IMR-90 (cell line): ENCODE results near the gene FNIP2. TPM values are rescaled to one million over a fixed set of nuclear protein-coding genes. Genes with fewer than 3 reads are reported as not detected.

ENCODE experiments used
- ATAC-seq: fragments of 200-7000 bp; cut with Tn5 transposase; 2 replicates; pipeline ENCODE4 v1.9.1; 2020; ENCODE audit warnings: low read depth, mild to moderate bottlenecking, moderate library complexity
- BruUV-seq: library from RNA; stranded (reverse); fragments of 400-500 nt; replicated peaks from 2 replicates; lab custom pipeline; 2021; lab: Mats Ljungman, UMichigan
- CTCF ChIA-PET: fragments of 300-600 bp; formaldehyde crosslinking; extraction: SDS; loops from one replicate; lab custom pipeline; 2021; ENCODE audit warnings: antibody characterized with exemption; lab: Yijun Ruan, JAX
- POLR2A ChIA-PET: fragments of 300-600 bp; sonication (Branson Sonifier 250); formaldehyde crosslinking; loops from one replicate; lab custom pipeline; 2022; ENCODE audit warnings: antibody characterized with exemption; ENCODE audit not compliant: unreplicated experiment; lab: Charles Lee
- DNase-seq: peaks from one replicate; pipeline ENCODE4 v3.0.0; 2013
- H2AFZ ChIP-seq: replicated peaks from 2 replicates; pipeline ENCODE3; 2013; ENCODE audit warnings: low read length, mild to moderate bottlenecking; ENCODE audit not compliant: poor library complexity
- H2AK5ac ChIP-seq: 2 replicates; pipeline ENCODE4 v1.6.1; 2013; ENCODE audit warnings: low read depth, low read length, inconsistent platforms
- H2AK9ac ChIP-seq: replicated peaks from 2 replicates; pipeline ENCODE3; 2013; ENCODE audit warnings: mild to moderate bottlenecking, low read depth, low read length, moderate library complexity; ENCODE audit not compliant: poor library complexity
- H2BK120ac ChIP-seq: 2 replicates; pipeline ENCODE4 v1.6.1; 2013; ENCODE audit warnings: low read depth, low read length, inconsistent platforms
- H2BK15ac ChIP-seq: 3 replicates; pipeline ENCODE4 v1.6.1; 2013; ENCODE audit warnings: low read depth, low read length, inconsistent platforms
- H2BK20ac ChIP-seq: 2 replicates; pipeline ENCODE4 v1.6.1; 2013; ENCODE audit warnings: low read depth, mild to moderate bottlenecking, inconsistent platforms, low read length, moderate library complexity
- H2BK5ac ChIP-seq: 2 replicates; pipeline ENCODE4 v1.6.1; 2013; ENCODE audit warnings: mild to moderate bottlenecking, low read depth, low read length, inconsistent platforms; ENCODE audit not compliant: poor library complexity, severe bottlenecking
- H3K14ac ChIP-seq: replicated peaks from 2 replicates; pipeline ENCODE4 v1.6.1; 2013; ENCODE audit warnings: low read depth, low read length, inconsistent platforms
- H3K18ac ChIP-seq: 2 replicates; pipeline ENCODE4 v1.6.1; 2013; ENCODE audit warnings: low read depth, low read length, control low read depth
- H3K23ac ChIP-seq: 2 replicates; pipeline ENCODE4 v1.6.1; 2013; ENCODE audit warnings: low read depth, low read length, inconsistent platforms
- H3K27ac ChIP-seq: 2 replicates; pipeline ENCODE4 v1.5.1; 2013; ENCODE audit warnings: mild to moderate bottlenecking, control low read depth, low read length; ENCODE audit not compliant: insufficient read depth
- H3K27me3 ChIP-seq: 2 replicates; pipeline ENCODE4 v1.6.1; 2013; ENCODE audit warnings: low read length; ENCODE audit not compliant: control insufficient read depth, insufficient read depth
- H3K36me3 ChIP-seq: 2 replicates; pipeline ENCODE4 v1.6.1; 2013; ENCODE audit warnings: low read length, mixed read lengths; ENCODE audit not compliant: control insufficient read depth, insufficient read depth
- H3K4ac ChIP-seq: 2 replicates; pipeline ENCODE4 v1.6.1; 2013; ENCODE audit warnings: low read depth, low read length, inconsistent platforms
- H3K4me1 ChIP-seq: 2 replicates; pipeline ENCODE4 v1.6.1; 2013; ENCODE audit warnings: low read length, mixed read lengths; ENCODE audit not compliant: control insufficient read depth, insufficient read depth
- H3K4me2 ChIP-seq: 2 replicates; pipeline ENCODE4 v1.6.1; 2013; ENCODE audit warnings: low read depth, mild to moderate bottlenecking, control low read depth, low read length, moderate library complexity
- H3K4me3 ChIP-seq: 2 replicates; pipeline ENCODE4 v1.5.1; 2013; ENCODE audit warnings: low read depth, mild to moderate bottlenecking, control low read depth, low read length, moderate library complexity; ENCODE audit not compliant: insufficient read depth
- H3K56ac ChIP-seq: 2 replicates; pipeline ENCODE4 v1.6.1; 2013; ENCODE audit warnings: low read length, inconsistent platforms; ENCODE audit not compliant: insufficient read depth; ENCODE audit errors: extremely low read depth
- H3K79me1 ChIP-seq, 2 experiments: 2 replicates each; pipeline ENCODE4 v1.6.1; 2013; ENCODE audit warnings: low read length in 2 of 2, inconsistent platforms in 1 of 2, low read depth in 1 of 2
- H3K9ac ChIP-seq: 2 replicates; pipeline ENCODE4 v1.6.1; 2013; ENCODE audit warnings: low read depth, low read length, control low read depth
- H3K9me1 ChIP-seq: 2 replicates; pipeline ENCODE4 v1.6.1; 2013; ENCODE audit warnings: low read length, inconsistent platforms; ENCODE audit not compliant: insufficient read depth
- H3K9me3 ChIP-seq: 2 replicates; pipeline ENCODE4 v1.6.1; 2013; ENCODE audit warnings: low read length; ENCODE audit not compliant: control insufficient read depth, insufficient read depth
- H4K20me1 ChIP-seq: 2 replicates; pipeline ENCODE4 v1.6.1; 2013; ENCODE audit warnings: low read length, inconsistent platforms; ENCODE audit not compliant: insufficient read depth
- H4K5ac ChIP-seq: 2 replicates; pipeline ENCODE4 v1.6.1; 2013; ENCODE audit warnings: mild to moderate bottlenecking, low read depth, low read length, control low read depth
- H4K8ac ChIP-seq, 2 experiments: 2 replicates each; pipeline ENCODE4 v1.6.1; 2013; ENCODE audit warnings: low read depth in 2 of 2, low read length in 2 of 2, control low read depth in 1 of 2, inconsistent platforms in 1 of 2
- H4K91ac ChIP-seq: 2 replicates; pipeline ENCODE4 v1.6.1; 2013; ENCODE audit warnings: low read depth, low read length, inconsistent platforms; ENCODE audit not compliant: insufficient read depth
- BHLHE40 ChIP-seq: fragments of 150-350 bp; IDR thresholded peaks from 2 replicates; pipeline ENCODE4 v1.6.1; 2016; ENCODE audit warnings: mild to moderate bottlenecking, low read depth, low read length
- CEBPB ChIP-seq: IDR thresholded peaks from 2 replicates; pipeline ENCODE4 v1.6.1; 2012; ENCODE audit warnings: low read depth, low read length, improper control_type of control experiment
- CHD1 ChIP-seq: IDR thresholded peaks from 2 replicates; pipeline ENCODE4 v1.6.1; 2012; ENCODE audit warnings: low read depth, low read length, improper control_type of control experiment
- ELK1 ChIP-seq: fragments of 150-350 bp; IDR thresholded peaks from 2 replicates; pipeline ENCODE4 v1.6.1; 2016; ENCODE audit warnings: low read depth, mild to moderate bottlenecking, low read length, moderate library complexity, borderline replicate concordance
- FOS ChIP-seq: fragments of 150-350 bp; IDR thresholded peaks from 2 replicates; pipeline ENCODE4 v1.6.1; 2016; ENCODE audit warnings: low read depth, low read length
- MAZ ChIP-seq: IDR thresholded peaks from 2 replicates; pipeline ENCODE4 v1.6.1; 2012; ENCODE audit warnings: low read depth, mild to moderate bottlenecking, low read length, improper control_type of control experiment, moderate library complexity, borderline replicate concordance
- MXI1 ChIP-seq: IDR thresholded peaks from 2 replicates; pipeline ENCODE4 v1.6.1; 2012; ENCODE audit warnings: low read depth, mild to moderate bottlenecking, low read length, moderate library complexity, borderline replicate concordance
- NFE2L2 ChIP-seq: fragments of 150-350 bp; IDR thresholded peaks from 2 replicates; pipeline ENCODE4 v1.6.1; 2016; ENCODE audit warnings: low read depth, mild to moderate bottlenecking, low read length
- POLR2A ChIP-seq: IDR thresholded peaks from 2 replicates; pipeline ENCODE4 v1.6.1; 2012; ENCODE audit warnings: mild to moderate bottlenecking, low read depth, low read length
- RAD21 ChIP-seq: IDR thresholded peaks from 2 replicates; pipeline ENCODE4 v1.6.1; 2012; ENCODE audit warnings: low read length, improper control_type of control experiment
- RFX5 ChIP-seq: IDR thresholded peaks from 2 replicates; pipeline ENCODE4 v1.8.0; 2012; ENCODE audit warnings: low read depth, mild to moderate bottlenecking, low read length, moderate library complexity
- SMC3 ChIP-seq: fragments of 150-350 bp; IDR thresholded peaks from 2 replicates; pipeline ENCODE4 v1.6.1; 2016; ENCODE audit warnings: low read depth, mild to moderate bottlenecking, antibody characterized with exemption, low read length, moderate library complexity
- USF2 ChIP-seq: fragments of 150-350 bp; IDR thresholded peaks from 2 replicates; pipeline ENCODE4 v1.6.1; 2017; ENCODE audit warnings: mild to moderate bottlenecking, antibody characterized with exemption, low read length, low read depth
- WGBS, 2 experiments: methylation state at CpG; one replicate each; pipeline versions ENCODE4 v1.1.5 to v1.1.7; 2013; ENCODE audit warnings: missing lambda C conversion rate in 2 of 2; ENCODE audit not compliant: insufficient read length in 1 of 2; ENCODE audit errors: extremely low coverage in 2 of 2; 5-methylcytosine and 5-hydroxymethylcytosine counted together
- dilution Hi-C: fragments of 300-500 bp; cut with HindIII; formaldehyde crosslinking; loops from one replicate; pipeline ENCODE4 v1.14.3; 2018; ENCODE audit warnings: low sequenced_read_pairs; ENCODE audit not compliant: unreplicated experiment
- in situ Hi-C: fragments of 300-500 bp; cut with MboI; formaldehyde crosslinking; loops from 3 replicates; pipeline ENCODE4 v1.14.3; 2019; ENCODE audit warnings: low sequenced_read_pairs, inconsistent platforms, mixed read lengths
- intact Hi-C: fragments of 100-400 bp; cut with micrococcal nuclease; formaldehyde crosslinking; loops from 2 replicates; pipeline ENCODE4 v1.10.0; 2022
- polyA plus RNA-seq, 3 experiments: library from polyadenylated mRNA; depleted of rRNA; stranded (reverse); fragments of >200 nt; gene quantifications; 2 replicates each; pipeline ENCODE4 v1.2.3, GENCODE V29; 2012; ENCODE audit warnings: low replicate concordance in 1 of 3
- total RNA-seq: library from RNA; depleted of rRNA; stranded (reverse); fragments of >200 nt; gene quantifications from 2 replicates; pipeline ENCODE4 v1.2.3, GENCODE V29; 2012

The FNIP2 gene
- total and polyA plus RNA-seq, 2 of the 4 experiments (the other 2 are of a cell fraction): 4.7 to 24.6 TPM

- Histone ChIP-seq H4K91ac (no peak overlapping the region), H2BK15ac (no peak overlapping the region), H3K4me3 (no peak overlapping the region), H3K14ac (peak overlapping the region; percentile 50; the same call in 1 of the 2 replicates), H2AFZ (no peak overlapping the region), H3K9me1 (peaks cover 17% of the 10 kb centered on the region), H2BK20ac (0 out of 2 replicates have a peak overlapping the region, but pooled peaks have one; percentile 9), H3K79me1 (peaks cover 16 to 52% of the 10 kb centered on the region in 2 experiments; a peak in 3 of 4 replicates), H3K27me3 (no peaks in the 10 kb centered on the region), H2BK120ac (no peak overlapping the region), H4K5ac (no peak overlapping the region), H3K4ac (no peak overlapping the region; the same call in 1 of the 2 replicates), H2AK9ac (no peak overlapping the region), H3K23ac (peak overlapping the region; percentile 81; the same call in 1 of the 2 replicates), H3K4me1 (peaks cover 16% of the 10 kb centered on the region), H3K4me2 (0 out of 2 replicates have a peak overlapping the region, but pooled peaks have one; percentile 21), H3K36me3 (0 out of 2 replicates have a peak, but pooled peaks cover 1% of the 10 kb centered on the region), H3K9me3 (no peaks in the 10 kb centered on the region), H3K9ac (0 out of 2 replicates have a peak overlapping the region, but pooled peaks have one; percentile 20), H2AK5ac (no peak overlapping the region), H4K20me1 (no peaks in the 10 kb centered on the region), H3K56ac (no peak overlapping the region), H2BK5ac (no peak overlapping the region), H3K27ac (no peak overlapping the region), H4K8ac (no peak overlapping the region), H3K18ac (no peak overlapping the region; the same call in 1 of the 2 replicates)
- ATAC-seq (no peak), DNase-seq (no peak)
- in situ Hi-C loops: loop anchor here (25.0 kb wide), 1 partner anchor 563 kb away; no protein-coding TSS in a partner anchor
- no TSS peak for BruUV-seq
- intact Hi-C loops: no loop called here
- TF ChIP-seq SMC3 (no peak), RFX5 (no peak), NFE2L2 (no peak), CEBPB (no peak), MXI1 (no peak), RAD21 (no peak), POLR2A (no peak), BHLHE40 (no peak), FOS (no peak), USF2 (no peak), ELK1 (no peak), CHD1 (no peak), MAZ (no peak)
- dilution Hi-C loops: no loop called here
- POLR2A ChIA-PET: no interaction called here
- no CpG with 5 or more reads among the region's 4 CpGs for WGBS, 2 experiments
- CTCF ChIA-PET: no interaction called here
Measured at GRCh38 chr4:158825433-158826036, 56.7 kb downstream of the FNIP2 start.
